Tibial artery (tissue), 4 donors: ENCODE data around the gene SRRM2.

Experiments used
- DNase-seq, 2 donors: peaks; one replicate each; pipeline ENCODE4 v3.0.0-alpha.2; 2019
- H3K27ac ChIP-seq, 2 donors: fragments of 200-600 bp; sonication (generic) in 1 of 2; 1 replicate in 1 of 2; 2 replicates in 1 of 2; pipeline ENCODE4 v1.5.1; 2018 to 2019; ENCODE audit warnings: mild to moderate bottlenecking in 1 of 2
- H3K27me3 ChIP-seq, 2 donors: fragments of 200-600 bp; sonication (generic) in 1 of 2; one replicate each; pipeline versions ENCODE4 v1.5.1 to v1.6.0; 2016 to 2019
- H3K36me3 ChIP-seq, 3 donors: fragments of 200-600 bp; sonication (generic) in 2 of 3; one replicate each; pipeline ENCODE4 v1.5.1; 2016 to 2019; ENCODE audit warnings: mild to moderate bottlenecking in 2 of 3
- H3K4me1 ChIP-seq, 4 donors: fragments of 200-600 bp; sonication (generic) in 2 of 4; 1 replicate in 3 of 4; 2 replicates in 1 of 4; pipeline ENCODE4 v1.5.1; 2016 to 2019
- H3K4me3 ChIP-seq, 2 donors: fragments of 200-600 bp; sonication (generic) in 1 of 2; 1 replicate in 1 of 2; 2 replicates in 1 of 2; pipeline ENCODE4 v1.5.1; 2018 to 2019; ENCODE audit warnings: mild to moderate bottlenecking in 2 of 2
- H3K9me3 ChIP-seq, 3 donors: fragments of 200-600 bp; sonication (generic) in 1 of 3; one replicate each; pipeline ENCODE4 v1.5.1; 2016 to 2019
- intact Hi-C: fragments of 100-400 bp; cut with DNase I; formaldehyde crosslinking; loops from one replicate; pipeline ENCODE4 v1.15.0; 2023; ENCODE audit warnings: low total_unique reads
- TF ChIP-seq, protein P1 (sequence below), 2 experiments: fragments of 200-600 bp in 1 of 2; fragments of 450-650 bp in 1 of 2; IDR thresholded peaks; one replicate each; pipeline ENCODE4 v1.5.1; 2017 to 2019; ENCODE audit warnings: antibody characterized with exemption in 2 of 2, mild to moderate bottlenecking in 1 of 2, moderate library complexity in 1 of 2

The SRRM2 gene

DNA sequence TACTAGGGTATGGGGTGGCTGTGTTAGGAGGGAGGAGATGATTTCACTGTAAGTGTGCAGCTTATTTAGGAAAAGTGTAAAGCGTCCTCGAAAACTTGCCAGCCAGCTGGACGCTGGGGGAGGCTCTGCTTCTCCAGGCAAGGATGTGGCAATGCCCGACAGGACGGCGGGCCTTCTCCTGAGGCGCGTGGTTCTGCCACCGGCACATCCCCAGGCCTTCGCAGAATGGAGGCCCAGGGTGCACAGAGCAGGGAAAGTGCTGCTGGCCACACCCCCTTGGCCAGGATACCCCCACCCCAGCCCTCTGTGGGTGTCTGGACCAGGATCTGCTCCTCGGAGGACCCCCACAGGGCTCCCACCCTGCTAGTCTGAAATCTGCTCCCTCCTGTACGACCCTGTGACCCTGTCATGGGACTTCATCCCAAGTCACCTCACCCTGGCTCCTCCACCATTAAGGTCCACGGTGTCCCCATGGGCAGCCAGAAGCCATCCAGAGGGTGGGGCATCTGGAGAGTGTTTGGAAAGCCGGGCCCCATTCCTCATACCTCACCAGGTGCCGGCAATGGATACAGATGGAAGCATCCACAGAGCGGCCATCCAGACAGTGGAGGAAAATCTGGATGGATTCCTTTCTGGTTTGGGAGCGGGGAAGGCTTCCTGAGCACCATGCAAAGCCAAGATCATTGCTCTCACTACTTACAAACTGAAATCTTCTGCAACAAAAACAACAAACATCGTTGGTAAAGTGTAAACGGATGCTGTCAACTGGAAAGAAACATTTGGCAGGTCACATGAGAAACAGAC, 9.2 kb upstream of the SRRM2 start:
- intact Hi-C loops = no loop called here
- H3K27ac ChIP-seq = no peak overlapping the region
- no peaks in the 10 kb centered on the region for H3K4me1 ChIP-seq
- no peak overlapping the region for H3K4me3 ChIP-seq
- no peaks in the 10 kb centered on the region for H3K9me3 ChIP-seq
- TF ChIP-seq, protein P1, sequence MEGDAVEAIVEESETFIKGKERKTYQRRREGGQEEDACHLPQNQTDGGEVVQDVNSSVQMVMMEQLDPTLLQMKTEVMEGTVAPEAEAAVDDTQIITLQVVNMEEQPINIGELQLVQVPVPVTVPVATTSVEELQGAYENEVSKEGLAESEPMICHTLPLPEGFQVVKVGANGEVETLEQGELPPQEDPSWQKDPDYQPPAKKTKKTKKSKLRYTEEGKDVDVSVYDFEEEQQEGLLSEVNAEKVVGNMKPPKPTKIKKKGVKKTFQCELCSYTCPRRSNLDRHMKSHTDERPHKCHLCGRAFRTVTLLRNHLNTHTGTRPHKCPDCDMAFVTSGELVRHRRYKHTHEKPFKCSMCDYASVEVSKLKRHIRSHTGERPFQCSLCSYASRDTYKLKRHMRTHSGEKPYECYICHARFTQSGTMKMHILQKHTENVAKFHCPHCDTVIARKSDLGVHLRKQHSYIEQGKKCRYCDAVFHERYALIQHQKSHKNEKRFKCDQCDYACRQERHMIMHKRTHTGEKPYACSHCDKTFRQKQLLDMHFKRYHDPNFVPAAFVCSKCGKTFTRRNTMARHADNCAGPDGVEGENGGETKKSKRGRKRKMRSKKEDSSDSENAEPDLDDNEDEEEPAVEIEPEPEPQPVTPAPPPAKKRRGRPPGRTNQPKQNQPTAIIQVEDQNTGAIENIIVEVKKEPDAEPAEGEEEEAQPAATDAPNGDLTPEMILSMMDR (IDR thresholded peaks at IDR 0.05) = no peak
- H3K36me3 ChIP-seq = no peaks in the 10 kb centered on the region
- H3K27me3 ChIP-seq = peaks cover 0 to 40% of the 10 kb centered on the region in 2 donors
- DNase-seq = no peak

GRCh38 chr16:2744711-2745110, 7.7 kb upstream of the SRRM2 start:
- Histone ChIP-seq H3K27ac (no peak overlapping the region), H3K27me3 (peaks cover 0 to 25% of the 10 kb centered on the region in 2 donors), H3K4me1 (no peaks in the 10 kb centered on the region), H3K4me3 (no peak overlapping the region), H3K9me3 (no peaks in the 10 kb centered on the region), H3K36me3 (no peaks in the 10 kb centered on the region)
- no peak for DNase-seq
- intact Hi-C loops = no loop called here
- TF ChIP-seq, protein P1 (IDR thresholded peaks at IDR 0.05) = no peak

DNA sequence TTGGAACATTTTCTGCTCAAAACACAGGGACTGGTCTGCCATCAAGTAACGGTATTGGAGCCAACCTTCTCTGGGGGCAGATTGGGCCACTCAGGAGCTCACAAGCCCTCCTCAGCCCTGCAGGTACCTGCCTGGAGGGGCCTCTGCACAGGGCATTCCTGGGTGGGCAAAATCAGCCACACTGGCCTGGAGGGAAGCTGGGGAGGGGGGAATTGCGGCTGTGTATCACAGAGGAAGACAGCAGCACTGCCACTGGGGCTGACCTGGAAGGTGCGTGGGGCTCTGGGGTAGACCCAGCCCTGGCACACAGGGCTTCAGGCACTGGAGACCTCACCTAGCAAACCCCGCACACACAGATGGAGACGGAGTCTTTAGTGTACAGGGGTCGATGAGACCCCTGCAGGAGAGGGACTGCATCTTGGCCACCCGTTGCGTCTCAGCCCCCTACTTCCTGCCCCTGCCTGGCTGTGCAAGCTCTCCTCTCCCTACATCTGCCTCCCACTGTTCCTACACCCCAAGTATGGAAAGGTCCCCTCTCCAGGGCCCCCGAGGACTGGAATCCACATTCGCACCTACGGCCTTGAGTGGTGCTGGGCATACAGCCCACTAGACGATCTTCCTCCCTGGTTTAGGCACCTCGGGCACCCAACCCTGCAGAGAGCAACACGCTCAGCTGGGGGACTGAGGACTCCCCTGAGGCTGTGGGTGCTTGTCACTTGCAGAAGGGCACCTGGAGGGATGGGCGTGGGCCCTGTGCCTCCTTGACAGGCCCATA, 7.1 kb upstream of the SRRM2 start:
- intact Hi-C loops = no loop called here
- no peaks in the 10 kb centered on the region for H3K4me1 ChIP-seq
- H3K27ac ChIP-seq = no peak overlapping the region
- H3K36me3 ChIP-seq = no peaks in the 10 kb centered on the region
- H3K4me3 ChIP-seq = no peak overlapping the region
- peaks cover 0 to 19% of the 10 kb centered on the region in 2 donors for H3K27me3 ChIP-seq
- DNase-seq = no peak
- no peaks in the 10 kb centered on the region for H3K9me3 ChIP-seq
- TF ChIP-seq, protein P1 (IDR thresholded peaks at IDR 0.05) = no peak

DNA sequence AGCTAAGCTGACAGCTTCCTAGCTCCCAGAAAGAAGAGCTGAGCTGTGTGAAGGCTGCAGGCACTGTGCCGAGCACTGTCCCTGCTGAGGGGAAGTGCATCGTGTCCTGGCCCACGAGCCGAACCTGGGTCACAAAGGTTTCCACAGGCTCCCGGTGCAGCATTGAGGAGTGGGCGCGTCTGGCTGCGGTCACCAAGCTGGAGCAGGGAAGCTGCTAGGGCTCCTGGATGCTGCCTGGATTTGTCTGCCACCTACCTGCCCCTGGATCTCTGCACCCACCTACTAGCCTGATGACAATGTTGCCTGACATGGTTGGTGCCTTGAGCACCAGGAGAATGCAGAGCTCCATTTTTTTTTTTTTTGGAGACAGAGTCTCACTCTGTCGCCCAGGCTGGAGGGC, 6.5 kb upstream of the SRRM2 start:
- H3K27ac ChIP-seq = no peak overlapping the region
- no peaks in the 10 kb centered on the region for H3K4me1 ChIP-seq
- no peaks in the 10 kb centered on the region for H3K9me3 ChIP-seq
- TF ChIP-seq, protein P1 (IDR thresholded peaks at IDR 0.05) = no peak
- no peak for DNase-seq
- peaks cover 0 to 14% of the 10 kb centered on the region in 2 donors for H3K27me3 ChIP-seq
- H3K36me3 ChIP-seq = no peaks in the 10 kb centered on the region
- intact Hi-C loops = no loop called here
- no peak overlapping the region for H3K4me3 ChIP-seq

DNA sequence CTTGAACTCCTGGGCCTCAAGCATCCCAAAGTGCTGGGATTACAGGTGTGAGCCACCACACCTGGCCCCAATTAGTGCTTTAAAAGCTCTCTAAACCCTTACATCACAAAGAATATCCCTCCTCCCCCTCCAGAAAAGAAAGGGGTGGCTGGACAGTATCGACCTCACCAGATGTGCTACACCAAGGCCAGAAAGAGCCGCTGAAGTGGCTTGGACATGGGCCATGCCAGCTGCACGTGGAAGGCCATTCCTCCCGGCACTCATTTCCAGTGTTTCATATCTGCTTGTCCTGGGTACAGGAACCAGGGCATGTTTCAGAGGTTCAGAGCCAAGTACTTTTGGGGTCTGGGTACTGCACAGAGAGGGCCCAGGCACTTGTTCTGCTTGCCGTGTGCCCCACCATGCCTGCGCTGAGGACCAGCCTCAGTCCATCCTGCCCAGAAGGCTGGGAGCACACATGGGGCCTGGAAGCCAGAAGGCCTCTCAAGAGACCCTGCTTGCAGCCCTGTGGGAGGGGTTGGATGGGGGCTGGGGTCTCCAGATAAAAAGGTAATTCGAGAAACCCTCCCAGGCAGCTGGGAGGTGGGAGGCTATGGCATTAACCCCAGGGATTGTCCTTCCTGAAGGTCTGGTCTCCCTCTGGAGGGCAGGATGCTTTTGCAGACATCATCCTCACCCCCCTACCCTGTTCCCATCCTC, 3.5 kb upstream of the SRRM2 start:
- no peak overlapping the region for H3K4me3 ChIP-seq
- DNase-seq = no peak
- intact Hi-C loops = no loop called here
- H3K9me3 ChIP-seq = no peaks in the 10 kb centered on the region
- peaks cover 0 to 12% (median 8%) of the 10 kb centered on the region in 4 donors for H3K4me1 ChIP-seq
- no peak overlapping the region for H3K27ac ChIP-seq
- H3K36me3 ChIP-seq = no peaks in the 10 kb centered on the region
- TF ChIP-seq, protein P1 (IDR thresholded peaks at IDR 0.05) = no peak
- no peaks in the 10 kb centered on the region for H3K27me3 ChIP-seq
